Thymus (tissue), 14 donors: ENCODE measurements around the gene ZNF584. TPM values are rescaled to one million over a fixed set of nuclear protein-coding genes. Genes with fewer than 3 reads are reported as not detected.

Experiments
- DNase-seq, 9 donors: peaks; one replicate each; pipeline ENCODE4 v3.0.0-alpha.2; 2013; ENCODE audit warnings: low spot score in 9 of 9, low read depth in 6 of 9, missing footprints in 1 of 9
- H3K27ac ChIP-seq, 2 donors: one replicate each; pipeline ENCODE4 v1.5.1; 2013; ENCODE audit warnings: control low read depth in 1 of 2, low read depth in 1 of 2, low read length in 1 of 2, mild to moderate bottlenecking in 1 of 2, moderate library complexity in 1 of 2
- H3K27me3 ChIP-seq, 2 donors: one replicate each; pipeline ENCODE4 v1.5.1; 2013; ENCODE audit warnings: low read length in 1 of 2; ENCODE audit not compliant: control insufficient read depth in 2 of 2, insufficient read depth in 1 of 2
- H3K36me3 ChIP-seq, 2 donors: one replicate each; pipeline ENCODE4 v1.5.1; 2013; ENCODE audit warnings: low read length in 1 of 2, mild to moderate bottlenecking in 1 of 2, moderate library complexity in 1 of 2; ENCODE audit not compliant: control insufficient read depth in 2 of 2, insufficient read depth in 2 of 2
- H3K4me1 ChIP-seq, 2 donors: one replicate each; pipeline ENCODE4 v1.5.1; 2013; ENCODE audit warnings: low read length in 2 of 2; ENCODE audit not compliant: control insufficient read depth in 2 of 2, insufficient read depth in 2 of 2
- H3K4me3 ChIP-seq, 2 donors: one replicate each; pipeline ENCODE4 v1.5.1; 2013; ENCODE audit warnings: low read length in 2 of 2, control low read depth in 1 of 2, mild to moderate bottlenecking in 1 of 2
- H3K9me3 ChIP-seq, 2 donors: one replicate each; pipeline ENCODE4 v1.5.1; 2013; ENCODE audit warnings: low read length in 1 of 2, mild to moderate bottlenecking in 1 of 2; ENCODE audit not compliant: control insufficient read depth in 2 of 2, insufficient read depth in 1 of 2
- WGBS: extraction: QIAGEN DNeasy Blood & Tissue Kit; methylation state at CpG from one replicate; pipeline ENCODE4 v1.1.7; 2013; 5-methylcytosine and 5-hydroxymethylcytosine counted together
- long read RNA-seq, 10 donors: transcript quantifications; one replicate each; lab custom pipeline, GENCODE V29; 2026
- polyA plus RNA-seq: library from polyadenylated mRNA; stranded (reverse); fragments of 200-250 nt; gene quantifications from one replicate; pipeline ENCODE4 v1.2.3, GENCODE V29; 2013
- total RNA-seq: library from RNA; stranded (reverse); fragments of 120-200 nt; gene quantifications from one replicate; pipeline ENCODE4 v1.2.4, GENCODE V29; 2013
- donor health status: healthy.

ZNF584 gene
- total RNA-seq (6.0 TPM), polyA plus RNA-seq (5.2 TPM)
- long read RNA-seq, donor 1, partial matches to known transcripts = 0 of 1 reads
- long read RNA-seq, donor 1, other reads (novel, unspliced or antisense) = 0 of 1 reads
- long read RNA-seq, donor 2, transcript ZNF584-208 (1 exons, 2,709 nt) = major isoform, 6 of 7 reads
- long read RNA-seq, donor 2, partial matches to known transcripts = 0 of 7 reads
- long read RNA-seq, donor 2, other reads (novel, unspliced or antisense) = 0 of 7 reads
- long read RNA-seq, donor 3, transcript ZNF584-208 (1 exons, 2,709 nt) = major isoform, 5 of 5 reads
- long read RNA-seq, donor 3, partial matches to known transcripts = 0 of 5 reads
- long read RNA-seq, donor 3, other reads (novel, unspliced or antisense) = 0 of 5 reads
- long read RNA-seq, donor 4, partial matches to known transcripts = 0 of 1 reads
- long read RNA-seq, donor 4, other reads (novel, unspliced or antisense) = 0 of 1 reads
- long read RNA-seq, donor 5, transcript ZNF584-208 (1 exons, 2,709 nt) = major isoform, 8 of 10 reads
- long read RNA-seq, donor 5, partial matches to known transcripts = 0 of 10 reads
- long read RNA-seq, donor 5, other reads (novel, unspliced or antisense) = 0 of 10 reads
- long read RNA-seq, donor 6, partial matches to known transcripts = 0 of 4 reads
- long read RNA-seq, donor 6, other reads (novel, unspliced or antisense) = 0 of 4 reads
- long read RNA-seq, donor 7, partial matches to known transcripts = 0 of 4 reads
- long read RNA-seq, donor 7, other reads (novel, unspliced or antisense) = 0 of 4 reads
- long read RNA-seq, donor 8, partial matches to known transcripts = 0 of 3 reads
- long read RNA-seq, donor 8, other reads (novel, unspliced or antisense) = 0 of 3 reads
- long read RNA-seq, donor 9, partial matches to known transcripts = 0 of 4 reads
- long read RNA-seq, donor 9, other reads (novel, unspliced or antisense) = 0 of 4 reads
- long read RNA-seq, donor 10, partial matches to known transcripts = 0 of 2 reads
- long read RNA-seq, donor 10, other reads (novel, unspliced or antisense) = 0 of 2 reads

DNA sequence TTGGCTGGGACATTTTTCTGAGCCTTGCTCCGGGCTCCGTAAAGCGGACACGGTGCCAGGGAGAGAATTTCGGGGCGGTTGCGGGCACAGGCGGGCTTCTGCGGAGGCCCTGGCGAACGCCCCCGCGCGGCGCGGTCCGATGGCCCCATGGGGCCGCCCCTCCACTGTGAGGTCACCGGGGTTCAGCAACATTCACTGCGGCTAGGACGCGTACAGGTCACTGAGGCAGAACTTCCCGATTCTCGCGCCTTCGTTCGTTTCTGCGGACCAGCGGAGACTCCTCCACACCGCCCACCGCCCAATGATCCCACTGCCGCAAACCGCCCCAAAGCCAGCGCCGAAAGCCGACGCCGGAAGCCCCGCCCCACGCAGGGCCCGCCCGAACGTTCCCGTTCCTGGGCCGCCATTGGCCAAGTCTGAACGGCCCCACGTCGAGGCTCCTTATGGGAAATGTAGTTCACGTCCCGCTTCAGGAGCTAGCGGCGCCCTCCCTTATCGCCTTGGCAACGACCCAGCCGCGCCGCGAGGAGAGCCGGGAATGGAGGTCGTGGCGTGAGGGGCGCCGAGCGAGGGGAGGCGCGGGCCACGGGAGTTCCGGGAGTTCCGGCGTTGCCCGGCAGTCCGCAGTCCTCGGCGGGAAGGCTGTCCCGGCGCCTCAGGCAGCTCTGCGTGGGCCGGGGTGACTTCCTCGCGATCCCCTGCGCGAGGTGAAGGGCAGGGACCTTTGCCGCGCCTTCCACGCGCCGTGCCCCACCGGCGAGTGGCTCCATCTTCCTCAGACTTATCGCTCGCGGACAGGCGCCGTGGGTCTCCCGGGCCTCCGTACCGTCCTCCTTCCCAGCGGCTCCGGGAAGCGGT is at the start of gene ZNF584:
Gene ZNF584, plus strand, starts transcription at position 498 of the 858 bp plus-strand sequence. CDS start 499 bp downstream, outside the sequence.
- H3K9me3 ChIP-seq = no peaks in the 10 kb centered on the region
- H3K4me1 ChIP-seq = peaks cover 18 to 19% of the 10 kb centered on the region in 2 donors
- H3K27ac ChIP-seq = peak within 1 kb of the TSS; percentile 73 to 87
- WGBS = under 1% methylated on average over 100 of the region's 100 CpGs
- H3K36me3 ChIP-seq = no peaks in the 10 kb centered on the region
- H3K27me3 ChIP-seq = no peaks in the 10 kb centered on the region
- DNase-seq = peak; percentile 85 to 98 (median 94)
- H3K4me3 ChIP-seq = peak within 1 kb of the TSS; percentile 84 to 88

DNA sequence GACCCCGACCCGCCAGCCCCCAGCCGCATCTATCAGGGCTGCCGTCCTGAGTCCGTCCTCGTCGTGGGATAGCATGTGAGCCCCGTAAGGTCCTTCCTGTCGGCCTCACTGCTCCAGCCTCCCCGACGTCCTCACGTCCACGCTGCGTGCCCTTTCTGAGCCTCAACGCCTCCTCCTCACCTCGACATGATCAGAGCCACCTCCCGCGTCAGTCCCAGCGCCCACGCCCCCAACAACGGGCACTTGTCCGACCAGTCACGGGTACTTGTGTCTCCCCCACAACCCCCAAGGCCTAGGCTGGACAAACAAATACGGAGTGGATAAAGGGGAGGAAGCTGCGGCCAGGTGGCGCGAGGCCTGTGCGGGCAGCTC is 46.6 kb upstream of the ZNF584 start:
- H3K27me3 ChIP-seq = peaks cover 4 to 25% of the 10 kb centered on the region in 2 donors
- peak overlapping the region; percentile 67 to 78 for H3K4me3 ChIP-seq
- H3K9me3 ChIP-seq = peaks cover 0 to 11% of the 10 kb centered on the region in 2 donors
- peak overlapping the region; percentile 75 to 88 for H3K27ac ChIP-seq
- 4% methylated on average over 28 of the region's 28 CpGs for WGBS
- no peaks in the 10 kb centered on the region for H3K36me3 ChIP-seq
- DNase-seq = peak in 1 of 9 donors; percentile 18
- H3K4me1 ChIP-seq = peaks cover 3 to 13% of the 10 kb centered on the region in 2 donors

- peaks cover 0 to 8% of the 10 kb centered on the region in 2 donors for H3K9me3 ChIP-seq
- no peaks in the 10 kb centered on the region for H3K36me3 ChIP-seq
- under 1% methylated on average over 74 of the region's 74 CpGs for WGBS
- peaks cover 0 to 20% of the 10 kb centered on the region in 2 donors for H3K27me3 ChIP-seq
- peaks cover 3 to 10% of the 10 kb centered on the region in 2 donors for H3K4me1 ChIP-seq
- peak; percentile 87 to 98 (median 94) for DNase-seq
- peak within 1 kb of the TSS; percentile 75 to 88 for H3K27ac ChIP-seq
- peak within 1 kb of the TSS; percentile 67 to 78 for H3K4me3 ChIP-seq
These were observed 46.0 kb upstream of the ZNF584 start, which contains the start of gene ZNF497 for GRCh38 chr19:58362272-58362994. TSS of gene ZNF497 (minus strand) at chr19:58362751. CDS start at chr19:58357635, 5,116 bp downstream.

GRCh38 chr19:58364146-58364545 is 44.3 kb upstream of the ZNF584 start:
- Histone ChIP-seq H3K36me3 (peaks cover 0 to 10% of the 10 kb centered on the region in 2 donors), H3K4me1 (peaks cover 3 to 10% of the 10 kb centered on the region in 2 donors), H3K9me3 (peaks cover 0 to 8% of the 10 kb centered on the region in 2 donors), H3K27ac (no peak overlapping the region), H3K27me3 (peaks cover 0 to 8% of the 10 kb centered on the region in 2 donors), H3K4me3 (no peak overlapping the region)
- WGBS = 16% methylated on average over 5 of the region's 5 CpGs
- no peak for DNase-seq

- peaks cover 0 to 4% of the 10 kb centered on the region in 2 donors for H3K27me3 ChIP-seq
- H3K4me3 ChIP-seq = no peak overlapping the region
- DNase-seq = no peak
- peaks cover 0 to 10% of the 10 kb centered on the region in 2 donors for H3K36me3 ChIP-seq
- no peak overlapping the region for H3K27ac ChIP-seq
- H3K9me3 ChIP-seq = peaks cover 0 to 6% of the 10 kb centered on the region in 2 donors
- H3K4me1 ChIP-seq = peaks cover under 1 to 8% of the 10 kb centered on the region in 2 donors
- WGBS = 95% methylated on average over 32 of the region's 32 CpGs
These were observed 41.6 kb upstream of the ZNF584 start for GRCh38 chr19:58366585-58367430.

- Histone ChIP-seq H3K36me3 (peaks cover 0 to 10% of the 10 kb centered on the region in 2 donors), H3K9me3 (peaks cover 0 to under 1% of the 10 kb centered on the region in 2 donors), H3K4me1 (peaks cover 0 to 2% of the 10 kb centered on the region in 2 donors), H3K27ac (no peak overlapping the region), H3K4me3 (no peak overlapping the region), H3K27me3 (no peaks in the 10 kb centered on the region)
- DNase-seq = no peak
- 85% methylated on average over 106 of the region's 106 CpGs for WGBS
These were observed 40.6 kb upstream of the ZNF584 start for GRCh38 chr19:58367698-58368454.
